ENCODE results near the gene OR51E2.
"Not testable (repeated sequence)": the region's sequence is repeated elsewhere in the genome, so short reads cannot be mapped to it uniquely, and the experiment has no call there.

OR51E2 gene, protein sequence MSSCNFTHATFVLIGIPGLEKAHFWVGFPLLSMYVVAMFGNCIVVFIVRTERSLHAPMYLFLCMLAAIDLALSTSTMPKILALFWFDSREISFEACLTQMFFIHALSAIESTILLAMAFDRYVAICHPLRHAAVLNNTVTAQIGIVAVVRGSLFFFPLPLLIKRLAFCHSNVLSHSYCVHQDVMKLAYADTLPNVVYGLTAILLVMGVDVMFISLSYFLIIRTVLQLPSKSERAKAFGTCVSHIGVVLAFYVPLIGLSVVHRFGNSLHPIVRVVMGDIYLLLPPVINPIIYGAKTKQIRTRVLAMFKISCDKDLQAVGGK

GRCh38 chr11:4697585-4697984, at the start of gene OR51E2:
Gene OR51E2 (minus strand): TSS chr11:4697853. CDS start chr11:4682711, 15,142 bp downstream.
- DNase-seq = no peak

- no peak for DNase-seq
Observed at GRCh38 chr11:4740735-4741134, 43.1 kb upstream of the OR51E2 start.

GRCh38 chr11:4727171-4727570, 29.5 kb upstream of the OR51E2 start:
- DNase-seq = no peak

DNA sequence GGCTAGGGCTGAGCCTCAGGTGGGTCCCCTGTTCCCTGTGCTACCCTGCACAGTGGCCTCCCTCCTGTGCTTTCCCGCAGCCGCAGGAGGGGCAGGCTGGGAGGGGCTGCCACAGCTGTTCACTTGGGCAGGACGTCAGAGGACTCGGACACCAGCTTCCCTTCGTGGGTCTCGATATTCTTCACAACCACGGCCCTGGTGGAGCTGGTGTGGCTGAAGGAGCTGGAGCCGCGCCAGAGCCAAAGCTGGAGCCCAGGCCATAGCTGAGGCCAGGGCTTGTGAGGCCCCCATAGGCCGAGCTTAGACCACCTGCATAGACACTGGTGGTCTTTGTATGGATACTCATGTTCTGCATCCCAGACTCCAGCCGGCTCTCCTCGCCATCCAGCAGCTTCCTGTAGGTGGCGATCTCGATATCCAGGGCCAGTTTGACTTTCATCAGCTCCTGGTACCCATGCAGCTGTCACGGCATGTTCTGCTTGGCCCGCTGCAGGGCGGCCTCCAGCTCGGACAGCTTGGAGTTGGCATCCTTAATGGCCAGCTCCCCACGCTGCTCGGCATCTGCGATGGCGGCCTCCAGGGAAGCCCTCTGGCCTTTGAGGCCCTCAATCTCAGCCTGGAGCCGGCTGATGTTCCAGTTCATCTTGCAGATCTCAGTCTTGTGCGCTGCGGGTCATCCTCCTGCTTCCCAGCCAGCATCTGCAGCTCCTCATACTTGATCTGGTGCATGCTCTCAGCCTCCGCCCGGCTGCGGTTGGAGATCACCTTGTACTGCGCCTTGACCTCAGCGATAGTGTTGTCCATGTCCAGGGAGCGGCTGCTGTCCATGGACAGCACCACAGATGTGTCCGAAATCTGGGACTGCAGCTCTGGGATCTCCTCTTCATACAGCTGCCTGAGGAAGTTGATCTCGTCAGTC, 25.2 kb upstream of the OR51E2 start:
- not testable (repeated sequence) for DNase-seq

GRCh38 chr11:4714300-4714699, 16.6 kb upstream of the OR51E2 start:
- DNase-seq = no peak

GRCh38 chr11:4713241-4713640, 15.6 kb upstream of the OR51E2 start:
- DNase-seq = no peak

- no peak for DNase-seq
Observed at GRCh38 chr11:4704790-4705334, 7.2 kb upstream of the OR51E2 start.

GRCh38 chr11:4704054-4704789, 6.6 kb upstream of the OR51E2 start, which contains the start of gene MMP26:
Gene MMP26 (plus strand): TSS chr11:4704784.
- DNase-seq = no peak

DNA sequence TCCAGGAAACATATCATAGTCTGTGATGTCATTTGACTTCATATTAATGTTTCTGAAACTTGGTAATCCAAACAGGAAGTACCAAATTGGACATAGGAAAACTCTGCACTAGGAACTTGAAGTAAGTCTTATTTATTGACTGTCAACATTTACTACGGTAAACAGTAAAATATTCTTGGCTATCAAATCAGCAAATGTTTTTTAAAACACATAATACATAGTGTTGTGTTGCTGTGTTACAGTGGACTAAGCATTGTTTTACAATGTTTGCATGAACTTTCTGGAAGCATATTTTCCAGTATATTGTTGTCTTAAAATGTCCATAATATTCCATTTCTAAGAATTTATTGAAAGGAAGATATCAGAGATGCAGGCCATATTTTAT, 2.8 kb upstream of the OR51E2 start:
- DNase-seq = no peak

DNA sequence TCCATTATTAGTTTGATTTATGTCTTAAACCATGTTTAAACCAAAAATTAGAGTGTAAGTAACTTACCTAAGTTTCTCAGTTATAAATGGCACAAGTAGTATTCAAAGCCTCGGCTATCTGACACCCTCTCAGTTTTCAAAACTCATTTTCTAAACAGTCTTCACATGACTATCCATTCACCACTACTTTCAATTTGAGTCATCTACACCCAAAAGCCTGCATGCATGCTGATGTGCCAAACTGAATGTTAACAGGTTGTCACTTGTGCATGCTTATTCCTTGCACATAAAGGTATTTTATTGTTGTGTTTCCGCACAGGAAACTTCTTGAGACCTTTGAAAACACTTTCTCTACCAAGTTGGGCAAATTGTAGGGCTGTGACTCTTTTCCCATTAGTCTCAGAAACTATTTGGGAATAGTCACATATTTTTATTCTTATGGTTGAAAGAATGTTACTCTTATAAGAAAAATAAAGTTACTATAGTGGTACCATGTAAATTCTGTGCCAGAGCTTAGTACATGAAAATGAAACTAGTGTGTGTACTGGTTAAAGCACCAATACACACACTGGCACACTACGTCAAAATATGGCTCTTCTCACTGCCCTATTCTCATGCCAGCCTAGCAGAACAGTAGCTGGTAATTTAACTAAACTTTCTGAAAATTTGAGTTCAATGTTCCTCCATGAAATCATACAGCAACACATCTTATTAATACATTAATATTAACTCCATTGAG, 2.2 kb upstream of the OR51E2 start:
- DNase-seq = no peak

- no peak for DNase-seq
Observed at GRCh38 chr11:4695442-4695841, 2.2 kb downstream of the OR51E2 start.

GRCh38 chr11:4684631-4685285, 12.9 kb downstream of the OR51E2 start:
- no peak for DNase-seq

DNA sequence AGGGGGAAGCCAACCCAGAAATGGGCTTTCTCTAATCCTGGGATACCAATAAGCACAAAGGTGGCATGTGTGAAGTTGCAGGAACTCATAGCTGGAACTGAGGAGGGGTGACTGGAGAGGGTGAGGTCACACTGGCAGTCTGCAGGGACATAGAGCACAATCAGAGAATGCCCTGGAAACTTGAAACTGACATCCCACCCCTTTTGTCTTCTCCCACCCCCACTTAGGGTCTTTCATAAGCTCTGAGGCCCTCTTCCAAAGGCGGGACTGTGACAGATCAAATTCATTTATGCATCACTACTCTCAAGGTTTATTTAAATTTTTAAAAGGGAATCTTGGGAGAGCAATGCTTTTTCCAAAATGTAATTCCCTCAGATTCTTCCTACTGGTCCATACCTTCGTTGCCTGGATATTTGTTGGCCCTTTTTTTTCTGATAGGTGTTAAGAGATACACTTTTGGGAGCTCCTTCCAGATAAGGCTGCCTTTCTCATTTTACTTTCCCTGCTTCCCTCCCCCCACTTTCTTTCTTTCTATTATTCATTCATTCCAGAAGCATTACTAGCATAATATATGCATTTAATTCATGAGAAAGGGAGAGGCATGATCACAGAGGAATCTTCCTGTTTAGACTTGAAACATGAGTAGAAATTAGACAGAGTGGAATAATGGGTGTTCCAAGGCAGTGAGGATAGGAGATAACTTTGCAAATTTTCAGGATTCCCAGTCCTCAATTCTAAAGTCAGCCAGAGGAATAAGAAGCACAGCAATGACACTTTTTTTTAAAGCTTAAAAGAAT, 14.8 kb downstream of the OR51E2 start:
- DNase-seq = no peak

GRCh38 chr11:4680341-4680740, 17.3 kb downstream of the OR51E2 start:
- DNase-seq = no peak

DNA sequence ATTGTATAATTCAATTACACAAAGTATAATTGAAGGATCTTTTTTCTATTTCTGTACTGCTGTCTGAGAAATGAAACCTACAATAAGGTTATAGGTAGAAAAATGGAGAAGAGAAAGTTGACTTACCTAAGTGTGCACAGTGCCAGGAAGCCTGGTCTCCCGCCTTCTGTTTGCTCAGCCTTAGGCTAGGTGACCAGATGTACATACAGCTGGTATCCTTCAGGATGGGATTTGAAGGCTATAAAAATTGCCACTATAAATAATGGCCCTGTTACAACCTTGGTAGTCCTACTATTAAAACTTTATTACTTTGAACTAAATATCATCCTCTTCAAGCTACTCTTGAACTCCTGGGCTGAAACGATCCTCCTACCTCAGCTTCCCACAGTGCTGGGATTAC, 19.7 kb downstream of the OR51E2 start:
- no peak for DNase-seq

- DNase-seq = no peak
Observed at GRCh38 chr11:4673781-4674180, 23.9 kb downstream of the OR51E2 start.

DNA sequence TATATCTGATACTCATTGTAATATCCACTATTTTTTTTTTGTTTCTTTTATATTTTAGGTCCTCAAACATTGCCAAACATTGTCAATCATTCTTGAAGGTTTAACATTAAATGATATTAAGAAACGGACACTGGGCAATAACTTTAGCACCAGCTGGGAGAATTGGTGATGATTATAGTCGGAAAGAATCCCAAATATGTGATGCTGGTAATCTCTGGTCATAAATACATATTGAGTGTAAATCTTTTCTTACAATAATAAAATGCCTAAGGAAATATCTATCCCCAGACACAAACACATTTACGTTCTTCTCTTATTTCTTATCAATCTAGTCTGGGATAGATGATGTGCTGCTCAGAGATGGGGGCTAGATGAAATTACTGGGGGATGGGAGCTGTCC, 25.2 kb downstream of the OR51E2 start:
- no peak for DNase-seq

DNA sequence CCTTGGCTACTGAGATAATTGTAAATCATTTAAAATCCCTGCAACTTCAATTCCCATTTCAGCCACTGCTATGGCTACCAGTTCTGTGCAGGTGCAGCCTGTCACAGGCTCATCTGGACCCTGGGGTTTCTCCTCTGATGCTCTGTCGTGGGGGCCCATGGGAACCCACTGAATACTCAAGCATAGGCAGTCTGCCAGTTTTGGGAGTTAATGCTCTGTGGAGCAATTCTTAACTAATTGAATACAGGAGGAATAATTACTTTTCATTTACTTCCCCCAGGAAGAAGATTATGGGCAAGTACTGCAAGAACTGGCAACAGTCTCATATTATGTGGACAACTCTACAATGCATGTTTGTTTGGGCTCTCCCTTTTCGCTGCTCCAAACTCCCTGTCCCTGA, 25.9 kb downstream of the OR51E2 start:
- no peak for DNase-seq

DNA sequence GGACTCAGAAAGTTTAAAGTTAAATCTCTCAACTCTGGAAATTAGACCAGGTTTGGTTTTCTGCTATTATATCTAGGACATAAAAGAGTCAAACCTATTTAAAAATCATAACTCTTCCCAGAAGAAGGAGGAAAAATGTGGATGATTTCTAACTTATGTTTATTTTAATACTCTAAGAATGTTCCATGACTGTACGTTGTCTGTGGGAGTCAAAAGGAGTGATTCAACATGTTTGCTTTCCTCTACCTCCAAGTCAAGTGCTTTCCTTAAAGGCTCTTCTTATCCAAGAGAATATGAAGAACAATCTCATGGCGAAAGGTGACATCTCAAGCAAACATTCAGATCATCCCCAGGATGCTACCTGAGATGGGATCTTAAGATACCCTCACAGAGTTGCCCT, 32.2 kb downstream of the OR51E2 start:
- no peak for DNase-seq

GRCh38 chr11:4664786-4665185, 32.9 kb downstream of the OR51E2 start:
- DNase-seq = no peak

DNA sequence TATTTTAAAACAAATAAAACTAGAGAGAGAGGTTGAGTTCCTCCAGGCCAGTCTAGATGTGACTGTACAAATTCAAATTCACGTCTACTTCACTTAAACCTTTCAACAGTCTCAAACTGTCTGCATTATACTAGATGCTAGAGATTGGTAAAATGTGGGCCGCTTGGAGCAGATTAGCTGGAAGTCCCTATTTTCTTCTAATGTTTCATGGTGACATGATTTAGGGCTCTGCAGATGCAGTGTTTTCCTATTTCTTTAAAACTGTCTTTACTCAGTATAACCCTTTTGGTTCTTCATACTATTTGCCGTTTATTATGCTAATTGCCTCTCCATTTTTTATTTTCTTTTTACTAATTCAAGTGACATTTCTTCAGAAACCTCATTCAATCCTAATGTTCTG, 33.5 kb downstream of the OR51E2 start:
- DNase-seq = no peak
